Glutamatergic neuron (in vitro differentiated cells): ENCODE results near the gene OR2D3. TPM values are rescaled to one million over a fixed set of nuclear protein-coding genes. Genes with fewer than 3 reads are reported as not detected.

Experiments
- DNase-seq: peaks from one replicate; pipeline ENCODE4 v3.0.0; 2022
- H3K27ac Mint-ChIP-seq: one replicate; pipeline ENCODE4 v1.8.0; 2020; ENCODE audit warnings: mild to moderate bottlenecking, mixed read lengths, inconsistent platforms; ENCODE audit not compliant: unreplicated experiment
- H3K27me3 Mint-ChIP-seq: one replicate; pipeline ENCODE4 v1.8.0; 2020; ENCODE audit warnings: mild to moderate bottlenecking, moderate library complexity, mixed read lengths, inconsistent platforms; ENCODE audit not compliant: unreplicated experiment
- H3K36me3 Mint-ChIP-seq: one replicate; pipeline ENCODE4 v1.8.0; 2020; ENCODE audit warnings: mild to moderate bottlenecking, mixed read lengths, inconsistent platforms; ENCODE audit not compliant: unreplicated experiment
- H3K4me1 Mint-ChIP-seq: one replicate; pipeline ENCODE4 v1.8.0; 2020; ENCODE audit warnings: mild to moderate bottlenecking, low read depth, mixed read lengths, inconsistent platforms; ENCODE audit not compliant: unreplicated experiment
- H3K4me3 Mint-ChIP-seq: one replicate; pipeline ENCODE4 v1.8.0; 2020; ENCODE audit warnings: mild to moderate bottlenecking, mixed read lengths, inconsistent platforms; ENCODE audit not compliant: unreplicated experiment
- H3K9me3 Mint-ChIP-seq: one replicate; pipeline ENCODE4 v1.8.0; 2020; ENCODE audit warnings: mild to moderate bottlenecking, moderate library complexity, mixed read lengths, inconsistent platforms; ENCODE audit not compliant: unreplicated experiment
- total RNA-seq: library from RNA; stranded (reverse); fragmentation: NEBNext Ultra II Directional; extraction: Animal tissue kit (Norgen Biotek cat#: 25700); gene quantifications from one replicate; pipeline ENCODE4 v1.2.1, GENCODE V29; 2021; ENCODE audit not compliant: unreplicated experiment
- TF ChIP-seq, protein P1 (sequence below): fragments of 200-600 bp; sonication (generic); IDR thresholded peaks from one replicate; pipeline ENCODE4 v1.5.0; 2021; ENCODE audit not compliant: partially characterized antibody, unreplicated experiment

Gene OR2D3
- total RNA-seq, 1 donor from 2014 or later: not detected

DNA sequence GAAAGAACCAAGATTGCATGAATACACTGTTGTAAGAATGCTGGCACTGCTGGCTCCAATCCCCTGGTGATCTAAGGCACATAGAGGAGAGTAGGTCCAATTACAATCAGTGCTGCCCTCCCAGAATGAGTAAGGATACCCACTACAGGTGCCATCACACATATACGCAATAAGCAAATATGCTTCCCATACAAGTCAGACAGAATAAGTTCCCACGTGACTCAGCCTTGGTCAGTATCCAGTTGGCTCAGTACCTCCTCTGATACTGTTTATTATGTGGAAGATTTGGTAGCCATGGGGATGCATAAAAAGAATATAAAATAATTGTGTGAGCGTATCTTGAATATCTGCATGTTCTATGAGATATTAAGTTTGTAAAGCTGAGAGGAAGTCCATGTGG, 8.9 kb upstream of the OR2D3 start:
- TF ChIP-seq, protein P1, sequence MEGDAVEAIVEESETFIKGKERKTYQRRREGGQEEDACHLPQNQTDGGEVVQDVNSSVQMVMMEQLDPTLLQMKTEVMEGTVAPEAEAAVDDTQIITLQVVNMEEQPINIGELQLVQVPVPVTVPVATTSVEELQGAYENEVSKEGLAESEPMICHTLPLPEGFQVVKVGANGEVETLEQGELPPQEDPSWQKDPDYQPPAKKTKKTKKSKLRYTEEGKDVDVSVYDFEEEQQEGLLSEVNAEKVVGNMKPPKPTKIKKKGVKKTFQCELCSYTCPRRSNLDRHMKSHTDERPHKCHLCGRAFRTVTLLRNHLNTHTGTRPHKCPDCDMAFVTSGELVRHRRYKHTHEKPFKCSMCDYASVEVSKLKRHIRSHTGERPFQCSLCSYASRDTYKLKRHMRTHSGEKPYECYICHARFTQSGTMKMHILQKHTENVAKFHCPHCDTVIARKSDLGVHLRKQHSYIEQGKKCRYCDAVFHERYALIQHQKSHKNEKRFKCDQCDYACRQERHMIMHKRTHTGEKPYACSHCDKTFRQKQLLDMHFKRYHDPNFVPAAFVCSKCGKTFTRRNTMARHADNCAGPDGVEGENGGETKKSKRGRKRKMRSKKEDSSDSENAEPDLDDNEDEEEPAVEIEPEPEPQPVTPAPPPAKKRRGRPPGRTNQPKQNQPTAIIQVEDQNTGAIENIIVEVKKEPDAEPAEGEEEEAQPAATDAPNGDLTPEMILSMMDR: no peak
- H3K27ac Mint-ChIP-seq: no peak overlapping the region
- no peaks in the 10 kb centered on the region for H3K27me3 Mint-ChIP-seq
- no peaks in the 10 kb centered on the region for H3K36me3 Mint-ChIP-seq
- H3K4me1 Mint-ChIP-seq: no peaks in the 10 kb centered on the region
- no peaks in the 10 kb centered on the region for H3K9me3 Mint-ChIP-seq
- no peak for DNase-seq
- no peak overlapping the region for H3K4me3 Mint-ChIP-seq

GRCh38 chr11:6919698-6920097, 1.1 kb upstream of the OR2D3 start:
- Mint-ChIP-seq H3K4me1 (no peaks in the 10 kb centered on the region), H3K27ac (no peak overlapping the region), H3K27me3 (no peaks in the 10 kb centered on the region), H3K9me3 (no peaks in the 10 kb centered on the region), H3K4me3 (no peak overlapping the region), H3K36me3 (no peaks in the 10 kb centered on the region)
- no peak for DNase-seq
- TF ChIP-seq, protein P1: no peak

DNA sequence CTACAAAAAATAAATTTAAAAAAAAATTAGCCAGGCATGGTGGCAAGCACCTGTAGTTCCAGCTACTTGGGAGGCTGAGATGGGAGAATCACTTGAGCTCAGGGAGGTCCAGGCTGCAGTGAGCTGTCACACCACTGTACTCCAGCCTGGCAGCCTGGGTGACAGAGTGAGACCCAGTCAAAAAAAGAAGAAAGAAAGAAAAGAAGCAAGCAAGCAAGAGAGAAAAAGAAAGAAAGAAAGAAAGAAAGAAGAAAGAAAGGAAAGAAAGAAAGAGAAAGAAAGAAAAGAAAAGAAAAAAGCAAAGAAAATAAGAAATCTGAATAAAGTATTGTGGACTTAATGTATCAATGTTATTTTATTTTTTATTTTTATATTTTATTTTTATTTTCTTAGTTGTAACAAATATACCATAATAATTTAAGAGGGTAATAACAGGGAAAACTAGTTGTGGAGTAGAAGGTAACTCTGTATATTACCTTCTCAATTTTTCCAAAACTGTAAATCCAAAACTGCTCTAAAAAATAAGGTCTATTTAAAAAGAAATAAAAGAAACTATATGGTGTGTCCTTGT, 4.3 kb downstream of the OR2D3 start:
- Mint-ChIP-seq H3K9me3 (peaks cover 5% of the 10 kb centered on the region), H3K27ac (no peak overlapping the region), H3K4me1 (peaks cover 23% of the 10 kb centered on the region), H3K27me3 (peaks cover 3% of the 10 kb centered on the region), H3K36me3 (no peaks in the 10 kb centered on the region), H3K4me3 (no peak overlapping the region)
- DNase-seq: no peak
- TF ChIP-seq, protein P1: no peak

- Mint-ChIP-seq H3K9me3 (peaks cover 5% of the 10 kb centered on the region), H3K4me1 (peaks cover 23% of the 10 kb centered on the region), H3K4me3 (peak overlapping the region; percentile 97), H3K36me3 (no peaks in the 10 kb centered on the region), H3K27me3 (peaks cover 3% of the 10 kb centered on the region), H3K27ac (peak overlapping the region; percentile 74)
- TF ChIP-seq, protein P1: no peak
- DNase-seq: no peak
Observed at GRCh38 chr11:6925636-6926207, 4.9 kb downstream of the OR2D3 start.

- H3K9me3 Mint-ChIP-seq: peaks cover 5% of the 10 kb centered on the region
- peak; percentile 87 for DNase-seq
- H3K4me1 Mint-ChIP-seq: peaks cover 23% of the 10 kb centered on the region
- peak within 1 kb of the TSS; percentile 74 for H3K27ac Mint-ChIP-seq
- peak within 1 kb of the TSS; percentile 97 for H3K4me3 Mint-ChIP-seq
- H3K36me3 Mint-ChIP-seq: no peaks in the 10 kb centered on the region
- peaks cover 3% of the 10 kb centered on the region for H3K27me3 Mint-ChIP-seq
- TF ChIP-seq, protein P1: no peak
Observed at GRCh38 chr11:6926208-6927029, 5.6 kb downstream of the OR2D3 start, which contains the start of gene ZNF215. ZNF215 (plus strand) TSS chr11:6926426; CDS start chr11:6932273, 5,847 bp downstream.
